ENCODE measurements around the gene LEF1. TPM values are rescaled to one million over a fixed set of nuclear protein-coding genes. Genes with fewer than 3 reads are reported as not detected.

LEF1 gene
- total RNA-seq, 1 donor from 2014 or later: 4.3 TPM

GRCh38 chr4:108056418-108056817 is 112.3 kb downstream of the LEF1 start:
- DNase-seq: no peak
- Histone ChIP-seq H3K27ac (no peak overlapping the region), H3K9me3 (no peaks in the 10 kb centered on the region), H3K4me1 (no peaks in the 10 kb centered on the region), H3K36me3 (no peaks in the 10 kb centered on the region), H3K4me3 (no peak overlapping the region), H3K27me3 (ENCODE audit: low read depth) (no peaks in the 10 kb centered on the region)
- no peak for TF ChIP-seq CTCF (IDR thresholded peaks at IDR 0.05)
- no peak for ATAC-seq
- intact Hi-C loops (cut with DNase I): no loop called here

GRCh38 chr4:108055787-108056186 is 112.9 kb downstream of the LEF1 start:
- intact Hi-C loops (cut with DNase I): no loop called here
- ATAC-seq: no peak
- Histone ChIP-seq H3K4me1 (no peaks in the 10 kb centered on the region), H3K27me3 (ENCODE audit: low read depth) (no peaks in the 10 kb centered on the region), H3K4me3 (no peak overlapping the region), H3K36me3 (no peaks in the 10 kb centered on the region), H3K27ac (no peak overlapping the region), H3K9me3 (no peaks in the 10 kb centered on the region)
- no peak for TF ChIP-seq CTCF (IDR thresholded peaks at IDR 0.05)
- no peak for DNase-seq

GRCh38 chr4:108054025-108054638 is 114.6 kb downstream of the LEF1 start:
- no peaks in the 10 kb centered on the region for H3K9me3 ChIP-seq
- no peaks in the 10 kb centered on the region for H3K36me3 ChIP-seq
- DNase-seq: no peak
- H3K27me3 ChIP-seq (ENCODE audit: low read depth): no peaks in the 10 kb centered on the region
- H3K4me3 ChIP-seq: no peak overlapping the region
- TF ChIP-seq CTCF (IDR thresholded peaks at IDR 0.05): no peak
- no peaks in the 10 kb centered on the region for H3K4me1 ChIP-seq
- no peak for ATAC-seq
- no peak overlapping the region for H3K27ac ChIP-seq
- intact Hi-C loops (cut with DNase I): no loop called here

- Histone ChIP-seq H3K9me3 (no peaks in the 10 kb centered on the region), H3K27me3 (ENCODE audit: low read depth) (no peaks in the 10 kb centered on the region), H3K4me3 (no peak overlapping the region), H3K4me1 (no peaks in the 10 kb centered on the region), H3K27ac (no peak overlapping the region), H3K36me3 (no peaks in the 10 kb centered on the region)
- ATAC-seq: no peak
- no peak for DNase-seq
- intact Hi-C loops (cut with DNase I): no loop called here
- no peak for TF ChIP-seq CTCF (IDR thresholded peaks at IDR 0.05)
Observed at GRCh38 chr4:108053251-108053711, 115.5 kb downstream of the LEF1 start.

GRCh38 chr4:108052558-108053120 is 116.1 kb downstream of the LEF1 start:
- Histone ChIP-seq H3K27me3 (ENCODE audit: low read depth) (no peaks in the 10 kb centered on the region), H3K4me3 (no peak overlapping the region), H3K9me3 (no peaks in the 10 kb centered on the region), H3K27ac (no peak overlapping the region), H3K4me1 (no peaks in the 10 kb centered on the region), H3K36me3 (peaks cover 3% of the 10 kb centered on the region)
- DNase-seq: no peak
- ATAC-seq: no peak
- TF ChIP-seq CTCF (IDR thresholded peaks at IDR 0.05): no peak
- intact Hi-C loops (cut with DNase I): no loop called here
